DND-41 (cell line): Measurements from ENCODE around the gene KSR2.

Experiments
- CTCF ChIP-seq: IDR thresholded peaks from 2 replicates; pipeline ENCODE4 v1.5.1; 2012; ENCODE audit warnings: borderline replicate concordance, low read length, moderate library complexity, mild to moderate bottlenecking; ENCODE audit not compliant: poor library complexity, severe bottlenecking; ENCODE audit errors: extremely low read depth
- EZH2 ChIP-seq: IDR thresholded peaks from 3 replicates; pipeline ENCODE4 v1.6.1; 2012; ENCODE audit warnings: borderline replicate concordance, low read depth, mild to moderate bottlenecking, moderate library complexity, low read length, inconsistent platforms; ENCODE audit not compliant: severe bottlenecking

- TF ChIP-seq CTCF (no peak), EZH2 (no peak)
Observed at GRCh38 chr12:117523971-117524370, 444.8 kb downstream of the KSR2 start.
